ENCODE results near the gene CERCAM. TPM values are rescaled to one million over a fixed set of nuclear protein-coding genes. Genes with fewer than 3 reads are reported as not detected.

CERCAM gene
- total RNA-seq, 5 donors from 2014 or later (not counting 1 experiment from before 2014, with no cell fraction given) = 0.30 to 1.9 (median 1.3) TPM

DNA sequence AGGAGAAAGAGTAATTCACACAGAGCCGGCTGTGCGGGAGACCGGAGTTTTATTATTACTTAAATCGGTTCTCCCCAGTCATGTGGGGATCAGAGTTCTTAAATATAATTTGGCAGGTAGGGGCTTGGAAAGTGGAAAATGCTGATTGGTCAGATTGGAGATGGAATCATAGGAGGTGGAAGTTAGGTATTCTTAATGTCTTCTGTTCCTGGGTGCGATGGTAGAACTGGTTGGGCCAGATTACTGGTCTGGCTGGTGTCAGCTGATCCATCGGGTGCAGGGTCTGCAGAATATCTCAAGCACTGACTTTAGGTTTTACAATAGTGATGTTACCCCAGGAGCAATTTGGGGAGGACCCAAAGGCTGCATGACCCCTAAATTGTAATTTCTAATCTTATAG, 4.6 kb upstream of the CERCAM start:
- Histone ChIP-seq H3K27ac (ENCODE audit: low read length) (no peak overlapping the region), H3K36me3 (ENCODE audit: control insufficient read depth in 2 of 2, extremely low read depth in 1 of 2, insufficient read depth in 1 of 2, low read length in 1 of 2) (no peaks in the 10 kb centered on the region), H3K27me3 (replicated peaks in 1 of 2; ENCODE audit: control insufficient read depth in 2 of 2, extremely low read depth in 1 of 2, insufficient read depth in 2 of 2, low read length in 1 of 2) (peaks cover 6 to 84% of the 10 kb centered on the region in 2 experiments), H3K4me1 (ENCODE audit: control insufficient read depth in 1 of 2, extremely low read depth in 1 of 2, insufficient read depth in 2 of 2, low read length in 2 of 2) (peaks cover 0 to 17% of the 10 kb centered on the region in 2 experiments), H3K9me3 (no peaks in the 10 kb centered on the region), H3K4me3 (ENCODE audit: control insufficient read depth in 1 of 2, extremely low read depth in 1 of 2, low read length in 1 of 2) (no peak overlapping the region)
- Mint-ChIP-seq H3K4me1 (peaks cover 8 to 13% (median 12%) of the 10 kb centered on the region in 3 donors), H3K9me3 (no peaks in the 10 kb centered on the region), H3K36me3 (no peaks in the 10 kb centered on the region), H3K4me3 (no peak overlapping the region), H3K27me3 (peaks cover 41 to 55% of the 10 kb centered on the region in 2 donors), H3K27ac (no peak overlapping the region)
- no peak for DNase-seq
- POLR2A ChIA-PET = no interaction called here
- 65% methylated on average over 6 of the region's 6 CpGs for WGBS (ENCODE audit: insufficient coverage)
- CTCF ChIA-PET = no interaction called here
- ATAC-seq (replicated peaks in 1 of 4) = no peak

DNA sequence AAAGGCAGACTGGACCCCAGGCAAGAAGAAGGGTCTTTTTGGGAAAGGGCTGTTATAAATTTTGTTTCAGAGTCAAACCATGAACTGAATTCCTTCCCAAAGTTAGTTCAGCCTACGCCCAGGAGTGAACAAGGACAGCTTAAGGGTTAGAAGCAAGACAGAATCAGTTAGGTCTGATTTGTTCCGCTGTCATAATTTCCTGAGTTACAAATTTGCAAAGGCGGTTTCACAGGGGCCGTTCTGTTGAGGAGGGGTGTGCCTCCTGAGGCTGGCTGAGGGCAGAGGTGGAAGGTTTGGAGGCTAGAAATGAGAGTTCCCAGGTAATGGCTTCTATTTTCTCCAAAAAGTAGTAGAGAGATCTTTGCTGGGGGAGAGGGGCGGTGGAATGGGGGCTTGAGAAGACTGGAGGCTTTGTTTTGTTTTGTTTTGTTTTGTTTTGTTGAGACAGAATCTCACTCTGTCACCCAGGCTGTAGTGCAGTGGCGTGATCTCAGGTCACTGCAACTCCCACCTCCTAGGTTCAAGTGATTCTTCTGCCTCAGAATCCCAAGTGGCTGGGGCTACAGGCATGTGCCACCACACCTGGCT, 4.1 kb upstream of the CERCAM start:
- Mint-ChIP-seq H3K36me3 (no peaks in the 10 kb centered on the region), H3K4me3 (no peak overlapping the region), H3K9me3 (no peaks in the 10 kb centered on the region), H3K4me1 (peaks cover 8 to 13% (median 12%) of the 10 kb centered on the region in 3 donors), H3K27me3 (peaks cover 41 to 50% of the 10 kb centered on the region in 2 donors), H3K27ac (no peak overlapping the region)
- no peak for ATAC-seq (replicated peaks in 1 of 4)
- Histone ChIP-seq H3K4me1 (ENCODE audit: control insufficient read depth in 1 of 2, extremely low read depth in 1 of 2, insufficient read depth in 2 of 2, low read length in 2 of 2) (peaks cover 0 to 22% of the 10 kb centered on the region in 2 experiments), H3K9me3 (no peaks in the 10 kb centered on the region), H3K36me3 (ENCODE audit: control insufficient read depth in 2 of 2, extremely low read depth in 1 of 2, insufficient read depth in 1 of 2, low read length in 1 of 2) (no peaks in the 10 kb centered on the region), H3K4me3 (ENCODE audit: control insufficient read depth in 1 of 2, extremely low read depth in 1 of 2, low read length in 1 of 2) (no peak overlapping the region), H3K27me3 (replicated peaks in 1 of 2; ENCODE audit: control insufficient read depth in 2 of 2, extremely low read depth in 1 of 2, insufficient read depth in 2 of 2, low read length in 1 of 2) (peaks cover 6 to 86% of the 10 kb centered on the region in 2 experiments), H3K27ac (ENCODE audit: low read length) (no peak overlapping the region)
- ChIA-PET CTCF (no interaction called here), POLR2A (no interaction called here)
- DNase-seq = no peak
- WGBS (ENCODE audit: insufficient coverage) = 39% methylated on average over 5 of the region's 6 CpGs

GRCh38 chr9:128419061-128419925, 1.4 kb upstream of the CERCAM start:
- H3K27me3 Mint-ChIP-seq = peaks cover 35 to 38% of the 10 kb centered on the region in 2 donors
- peaks cover 0 to 27% of the 10 kb centered on the region in 2 experiments for H3K4me1 ChIP-seq (ENCODE audit: control insufficient read depth in 1 of 2, extremely low read depth in 1 of 2, insufficient read depth in 2 of 2, low read length in 2 of 2)
- ChIA-PET POLR2A (interaction anchor here in 1 of 2 donors (0.5 kb wide), 1 partner anchor 63 kb away, joined by 5 read pairs; no protein-coding TSS in a partner anchor), CTCF (interaction anchor here (0.5 to 2.0 kb wide), 6 partner anchors 34 to 1205 kb away, joined by 3 to 11 read pairs (median 3); partner anchors contain the start of gene URM1 (in 1 of the 2))
- H3K4me1 Mint-ChIP-seq = peaks cover 8 to 13% (median 12%) of the 10 kb centered on the region in 3 donors
- 15% methylated on average over 10 of the region's 28 CpGs for WGBS (ENCODE audit: insufficient coverage)
- no peaks in the 10 kb centered on the region for H3K36me3 Mint-ChIP-seq
- peak overlapping the region; percentile 52 to 70 for H3K4me3 ChIP-seq (ENCODE audit: control insufficient read depth in 1 of 2, extremely low read depth in 1 of 2, low read length in 1 of 2)
- H3K27ac Mint-ChIP-seq = no peak overlapping the region
- DNase-seq (no peak), ATAC-seq (replicated peaks in 1 of 4) (no peak)
- H3K27ac ChIP-seq (ENCODE audit: low read length) = no peak overlapping the region
- no peaks in the 10 kb centered on the region for H3K9me3 ChIP-seq
- H3K27me3 ChIP-seq (replicated peaks in 1 of 2; ENCODE audit: control insufficient read depth in 2 of 2, extremely low read depth in 1 of 2, insufficient read depth in 2 of 2, low read length in 1 of 2) = peaks cover 6 to 65% of the 10 kb centered on the region in 2 experiments
- H3K36me3 ChIP-seq (ENCODE audit: control insufficient read depth in 2 of 2, extremely low read depth in 1 of 2, insufficient read depth in 1 of 2, low read length in 1 of 2) = no peaks in the 10 kb centered on the region
- H3K9me3 Mint-ChIP-seq = no peaks in the 10 kb centered on the region
- peak overlapping the region; percentile 69 to 80 (median 79) for H3K4me3 Mint-ChIP-seq

DNA sequence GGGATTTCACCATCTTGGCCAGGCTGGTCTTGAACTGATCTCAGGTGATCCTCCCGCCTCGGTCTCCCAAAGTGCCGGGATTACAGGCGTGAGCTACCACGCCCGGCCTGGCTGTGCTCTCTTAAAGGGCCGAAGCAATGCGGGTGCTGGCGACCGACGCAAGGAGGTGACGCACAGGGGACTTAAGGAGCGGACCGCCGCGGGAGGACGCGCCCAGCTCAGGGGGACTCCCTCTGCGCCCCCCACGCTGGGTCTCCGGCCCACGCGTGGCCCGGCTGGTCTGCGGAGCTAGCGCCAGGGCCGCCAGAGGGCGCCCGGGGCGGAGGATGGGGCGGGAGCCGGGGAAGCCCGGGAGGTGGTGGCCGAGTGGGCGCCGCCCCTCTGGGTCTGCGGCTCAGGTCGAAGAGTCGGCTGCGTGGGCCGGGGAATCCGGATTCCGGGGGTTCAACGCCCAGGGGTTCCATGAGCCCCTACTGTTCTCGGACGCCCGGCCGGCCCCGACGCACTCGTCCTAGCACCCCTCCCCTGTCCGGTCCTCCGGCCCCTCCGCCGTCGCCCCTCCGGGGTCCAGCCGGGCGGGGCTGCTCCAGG, 502 bp upstream of the CERCAM start:
- Mint-ChIP-seq H3K36me3 (no peaks in the 10 kb centered on the region), H3K4me1 (peaks cover 8 to 13% (median 12%) of the 10 kb centered on the region in 3 donors), H3K9me3 (no peaks in the 10 kb centered on the region), H3K27ac (no peak overlapping the region), H3K27me3 (peaks cover 26 to 30% of the 10 kb centered on the region in 2 donors), H3K4me3 (peak overlapping the region; percentile 69 to 80 (median 79))
- Histone ChIP-seq H3K4me1 (ENCODE audit: control insufficient read depth in 1 of 2, extremely low read depth in 1 of 2, insufficient read depth in 2 of 2, low read length in 2 of 2) (peaks cover 0 to 27% of the 10 kb centered on the region in 2 experiments), H3K9me3 (no peaks in the 10 kb centered on the region), H3K27me3 (replicated peaks in 1 of 2; ENCODE audit: control insufficient read depth in 2 of 2, extremely low read depth in 1 of 2, insufficient read depth in 2 of 2, low read length in 1 of 2) (peaks cover 6 to 58% of the 10 kb centered on the region in 2 experiments), H3K27ac (ENCODE audit: low read length) (no peak overlapping the region), H3K4me3 (ENCODE audit: control insufficient read depth in 1 of 2, extremely low read depth in 1 of 2, low read length in 1 of 2) (peak overlapping the region; percentile 52 to 70), H3K36me3 (ENCODE audit: control insufficient read depth in 2 of 2, extremely low read depth in 1 of 2, insufficient read depth in 1 of 2, low read length in 1 of 2) (no peaks in the 10 kb centered on the region)
- peak in 33 of 35 experiments; percentile 10 to 79 (median 45) for DNase-seq
- ATAC-seq (replicated peaks in 1 of 4) = peak; percentile 84 to 88 (median 87)
- under 1% methylated on average over 59 of the region's 59 CpGs for WGBS (ENCODE audit: insufficient coverage)
- ChIA-PET CTCF (interaction anchor here (0.5 to 2.0 kb wide), 5 partner anchors 49 to 1205 kb away, joined by 3 to 11 read pairs (median 3); partner anchors contain the start of gene URM1 (in 1 of the 2)), POLR2A (interaction anchor here (0.5 to 0.6 kb wide), 2 partner anchors 64 to 256 kb away, joined by 4 to 5 read pairs; no protein-coding TSS in a partner anchor)

GRCh38 chr9:128421482-128421996, 882 bp downstream of the CERCAM start:
- H3K4me3 Mint-ChIP-seq = peak overlapping the region; percentile 56 to 71 (median 57)
- H3K9me3 ChIP-seq = no peaks in the 10 kb centered on the region
- peak in 1 of 35 experiments; percentile 11 for DNase-seq
- peak overlapping the region in 1 of 2 donors; percentile 52 for H3K4me3 ChIP-seq (ENCODE audit: control insufficient read depth in 1 of 2, extremely low read depth in 1 of 2, low read length in 1 of 2)
- no peak overlapping the region for H3K27ac ChIP-seq (ENCODE audit: low read length)
- ATAC-seq (replicated peaks in 1 of 4) = no peak
- H3K36me3 ChIP-seq (ENCODE audit: control insufficient read depth in 2 of 2, extremely low read depth in 1 of 2, insufficient read depth in 1 of 2, low read length in 1 of 2) = no peaks in the 10 kb centered on the region
- H3K4me1 Mint-ChIP-seq = peaks cover 8 to 13% (median 12%) of the 10 kb centered on the region in 3 donors
- H3K9me3 Mint-ChIP-seq = no peaks in the 10 kb centered on the region
- H3K27ac Mint-ChIP-seq = no peak overlapping the region
- ChIA-PET CTCF (no interaction called here), POLR2A (no interaction called here)
- WGBS (ENCODE audit: insufficient coverage) = 8% methylated on average over 2 of the region's 11 CpGs
- H3K27me3 Mint-ChIP-seq = peaks cover 14 to 17% of the 10 kb centered on the region in 2 donors
- no peaks in the 10 kb centered on the region for H3K36me3 Mint-ChIP-seq
- H3K4me1 ChIP-seq (ENCODE audit: control insufficient read depth in 1 of 2, extremely low read depth in 1 of 2, insufficient read depth in 2 of 2, low read length in 2 of 2) = peaks cover 0 to 27% of the 10 kb centered on the region in 2 experiments
- peaks cover 6 to 51% of the 10 kb centered on the region in 2 experiments for H3K27me3 ChIP-seq (replicated peaks in 1 of 2; ENCODE audit: control insufficient read depth in 2 of 2, extremely low read depth in 1 of 2, insufficient read depth in 2 of 2, low read length in 1 of 2)
